ENCODE measurements around the gene CLEC16A.

Gene CLEC16A

DNA sequence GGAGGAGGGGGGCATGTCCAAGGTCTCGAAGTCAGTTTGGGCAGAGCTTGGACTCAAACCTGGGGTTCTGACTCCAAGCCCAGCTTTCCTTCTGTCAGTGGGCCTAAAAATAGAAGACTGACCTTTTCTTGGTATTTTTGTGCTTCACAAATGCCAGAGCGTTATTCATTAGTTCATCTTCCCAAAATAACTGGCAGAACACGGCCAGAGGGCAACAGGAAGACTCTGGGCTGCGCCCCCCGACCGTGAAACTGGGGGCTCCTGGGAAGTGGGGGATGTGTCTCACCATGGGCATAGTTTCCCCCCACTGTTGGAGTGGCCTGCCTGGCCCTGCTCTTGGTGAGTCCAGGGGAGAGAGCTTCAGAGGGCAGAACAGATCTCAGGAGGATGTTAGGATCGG lies 217.6 kb downstream of the CLEC16A start:
- no peak for DNase-seq (ENCODE audit: low spot score)

DNA sequence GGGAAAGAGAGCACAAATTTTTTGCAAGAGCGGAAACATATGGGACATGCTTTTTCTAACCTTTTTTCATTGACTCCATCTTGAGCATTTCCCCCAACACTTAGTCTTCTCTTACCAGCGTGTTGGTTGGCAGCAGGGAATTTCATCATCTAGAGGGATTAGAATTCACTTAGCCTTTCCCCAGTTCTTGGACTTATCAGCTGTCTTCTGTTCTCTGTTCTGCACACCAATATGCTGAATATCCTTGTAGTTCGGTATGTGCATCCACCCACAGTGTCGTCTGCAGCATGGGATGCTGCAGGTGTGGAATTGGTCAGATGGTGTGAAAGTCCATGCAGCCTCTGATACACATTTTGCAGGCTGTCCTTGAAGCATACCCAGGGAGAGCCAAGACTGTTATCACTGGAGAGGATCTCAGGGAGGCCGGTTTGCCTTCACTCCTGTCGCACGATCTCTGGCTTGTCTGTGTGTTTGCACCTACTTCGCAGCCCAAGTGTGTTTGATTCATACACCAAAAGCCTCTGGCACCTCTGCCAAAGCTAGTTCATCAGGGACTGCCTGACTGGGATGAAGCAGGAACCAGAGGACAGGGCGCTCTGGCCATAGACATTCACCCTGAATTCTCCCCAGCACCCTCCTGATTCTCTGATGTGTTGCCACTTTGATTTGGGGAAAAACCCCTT lies 218.4 kb downstream of the CLEC16A start:
- no peak for DNase-seq (ENCODE audit: low spot score)

DNA sequence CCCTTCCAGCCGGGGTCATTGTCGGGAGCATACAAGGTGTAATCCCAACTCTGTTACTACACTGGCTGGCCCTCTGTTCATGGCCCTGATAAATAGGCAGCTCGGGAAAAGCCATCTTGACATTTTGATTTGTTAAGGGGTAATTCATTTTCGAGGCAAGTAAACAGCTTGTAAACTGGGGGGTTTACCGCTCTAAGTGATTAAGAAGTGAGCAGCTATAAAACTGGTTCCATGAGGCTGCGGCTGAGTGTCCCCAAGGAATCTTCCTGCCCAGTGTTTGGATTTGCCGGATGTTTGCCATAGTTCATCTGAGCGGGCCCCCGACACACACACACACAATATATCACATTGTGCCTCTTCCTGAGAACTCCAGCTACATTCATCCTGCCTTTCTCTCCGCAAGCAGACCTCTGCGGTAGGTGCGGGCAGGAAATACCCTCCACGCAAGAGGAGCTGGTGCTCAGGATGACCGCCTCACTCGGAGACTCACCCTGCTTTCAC lies 219.4 kb downstream of the CLEC16A start:
- DNase-seq (ENCODE audit: low spot score) = no peak

DNA sequence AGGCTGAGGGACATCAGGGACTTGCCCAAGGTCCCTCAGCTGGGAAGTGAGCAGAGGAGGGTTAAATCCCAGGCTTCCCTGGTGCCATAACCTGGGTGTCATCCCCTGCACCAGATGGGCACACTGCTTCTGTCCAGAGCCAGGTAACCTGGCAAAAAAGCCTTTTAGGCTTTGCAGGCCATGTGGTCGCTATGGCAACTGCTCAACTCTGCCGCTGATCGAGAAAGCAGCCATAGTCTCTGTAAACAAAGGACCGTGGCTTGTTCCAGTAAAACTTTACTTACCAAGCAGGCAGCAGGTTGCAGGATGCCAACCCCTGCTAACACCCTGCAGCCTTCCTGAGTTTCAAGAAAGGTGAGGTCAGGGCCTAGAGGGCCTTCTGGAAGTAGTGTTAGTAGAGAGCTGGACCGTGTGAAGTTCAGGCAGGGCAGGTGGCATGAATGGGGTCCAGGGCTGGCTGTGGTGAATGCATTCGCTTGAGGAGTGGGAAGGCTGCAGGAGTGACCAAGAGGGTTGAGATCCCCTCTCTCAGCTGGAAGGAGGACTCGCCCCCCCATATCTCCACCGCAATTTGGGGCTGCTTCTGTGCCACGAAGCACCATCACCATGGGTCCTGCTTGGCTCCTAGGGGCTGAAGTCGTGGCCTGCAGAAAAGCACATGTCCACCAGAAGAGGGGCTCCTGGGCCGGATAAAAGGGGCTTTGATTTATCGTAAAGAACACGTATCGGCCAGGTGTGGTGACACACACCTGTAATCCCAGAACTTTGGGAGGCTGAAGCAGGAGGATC lies 220.3 kb downstream of the CLEC16A start:
- DNase-seq (ENCODE audit: low spot score) = no peak

DNA sequence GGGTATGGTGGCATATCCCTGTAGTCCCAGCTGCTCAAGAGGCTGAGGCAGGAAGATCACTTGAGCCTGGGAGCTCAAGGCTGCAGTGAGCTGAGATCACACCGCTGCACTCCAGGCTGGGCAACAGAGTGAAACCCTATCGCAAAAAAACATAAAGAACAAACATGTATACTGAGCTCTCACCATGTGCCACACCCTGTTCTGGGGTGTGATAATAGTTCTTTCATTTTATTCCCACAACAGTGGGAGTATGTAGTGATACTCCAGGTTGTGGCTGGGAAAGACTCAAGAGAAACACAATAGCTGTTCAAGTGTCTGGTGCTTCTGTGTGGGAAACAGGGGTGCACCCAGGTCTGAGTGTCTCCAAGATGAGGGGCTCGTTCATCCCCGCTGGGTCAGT lies 221.0 kb downstream of the CLEC16A start:
- no peak for DNase-seq (ENCODE audit: low spot score)

DNA sequence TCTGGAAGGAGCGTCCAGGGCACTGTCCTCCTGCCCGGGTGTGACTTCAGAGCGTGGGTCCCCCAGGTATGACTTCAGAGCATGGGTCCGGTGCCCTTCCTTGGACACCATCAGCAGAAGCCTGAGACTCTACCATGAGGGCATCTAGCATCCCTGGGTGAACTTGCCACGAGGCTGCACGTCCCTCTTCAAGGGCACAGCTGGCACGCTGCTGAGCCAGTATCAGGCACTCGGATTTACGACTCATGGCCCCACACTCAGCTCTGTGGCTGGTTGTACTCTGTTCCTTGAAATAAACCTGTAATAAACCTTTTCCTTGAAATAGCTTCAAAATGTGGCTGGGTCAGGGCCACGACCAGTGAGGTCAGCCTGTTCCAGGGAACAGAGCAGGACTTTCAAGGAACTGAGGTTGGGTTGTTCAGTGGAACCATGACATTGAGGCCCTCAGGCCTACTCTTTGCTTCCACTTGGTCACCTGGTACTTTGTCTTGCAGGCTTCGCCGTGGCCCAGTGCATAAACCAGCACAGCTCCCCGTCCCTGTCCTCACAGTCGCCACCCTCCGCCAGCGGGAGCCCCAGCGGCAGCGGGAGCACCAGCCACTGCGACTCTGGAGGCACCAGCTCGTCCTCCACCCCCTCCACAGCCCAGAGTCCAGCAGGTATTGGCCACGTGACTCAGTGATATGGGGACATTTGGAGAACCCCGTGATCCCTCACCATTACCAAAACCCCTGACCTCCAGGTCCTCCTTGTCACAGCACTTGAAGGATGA lies 221.7 kb downstream of the CLEC16A start:
- DNase-seq (ENCODE audit: low spot score) = no peak

DNA sequence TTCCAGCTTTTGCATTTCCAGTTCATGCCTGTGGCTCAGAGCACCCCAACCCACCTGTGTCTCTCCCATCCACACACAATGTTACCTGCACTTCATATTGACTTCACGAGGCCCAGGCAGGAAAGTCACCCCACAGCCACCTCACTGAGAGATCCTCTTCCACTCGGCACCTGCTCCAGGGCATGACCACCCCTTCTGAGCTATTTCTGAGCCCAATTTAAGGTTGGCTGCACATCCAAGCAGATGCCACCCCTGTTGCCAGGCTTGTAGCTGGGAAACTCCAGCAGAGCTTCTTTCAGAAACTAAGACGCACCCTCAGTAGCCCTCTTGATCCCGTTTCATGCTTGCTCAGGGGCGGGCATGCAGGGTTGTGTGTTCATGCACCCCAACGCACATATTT lies 223.2 kb downstream of the CLEC16A start:
- DNase-seq (ENCODE audit: low spot score) = no peak

DNA sequence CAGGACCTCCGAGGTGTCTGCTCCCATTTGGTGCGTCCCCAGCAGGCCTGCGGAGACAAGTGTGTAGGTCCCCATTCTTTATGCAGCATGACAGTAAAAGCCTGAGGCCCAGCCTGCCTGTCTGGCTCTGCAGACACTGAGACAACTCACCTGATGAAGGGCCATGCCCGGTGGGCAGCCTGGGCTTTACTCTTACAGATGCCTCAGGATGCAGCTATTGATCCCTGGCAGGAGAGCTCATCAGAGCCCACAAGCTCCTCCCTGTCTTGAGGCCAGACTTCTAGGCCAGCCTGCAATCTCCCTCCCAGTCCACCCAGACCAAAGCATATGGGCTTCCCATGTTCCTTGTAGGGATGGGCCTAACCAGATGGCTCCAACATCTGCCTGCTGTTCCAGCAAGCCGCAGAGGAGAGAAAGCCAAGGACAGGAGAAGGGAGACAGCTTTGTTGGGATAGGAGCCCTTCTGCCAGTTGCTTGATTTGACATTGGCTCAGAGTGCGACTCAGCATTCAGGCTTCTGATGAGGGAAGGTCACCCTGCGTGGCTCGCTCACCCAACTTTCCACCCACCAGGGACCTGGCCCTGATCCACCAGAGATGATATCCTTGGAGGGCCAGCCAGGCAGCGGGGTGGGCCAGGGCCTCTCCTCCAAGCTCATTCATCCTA lies 224.2 kb downstream of the CLEC16A start:
- DNase-seq (ENCODE audit: low spot score) = no peak

DNA sequence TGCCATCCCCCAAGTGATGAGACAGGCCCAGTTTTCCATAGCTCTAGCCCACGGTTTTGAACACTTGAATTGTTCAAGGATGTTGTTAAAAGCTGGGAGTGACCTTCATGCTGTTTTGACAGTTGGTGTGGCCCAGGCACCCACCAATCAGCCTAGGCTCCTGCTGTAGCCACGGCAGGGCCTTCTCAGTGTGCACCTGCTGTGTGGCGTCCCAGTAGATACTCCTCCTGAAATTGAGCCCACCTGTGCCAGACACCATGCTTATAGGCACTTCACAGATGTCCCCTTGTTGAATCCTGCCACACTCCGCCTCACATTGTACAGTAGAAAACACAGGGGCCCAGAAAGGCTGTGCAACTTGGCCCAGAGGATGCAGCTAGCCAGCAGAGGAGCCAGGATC lies 225.3 kb downstream of the CLEC16A start:
- no peak for DNase-seq (ENCODE audit: low spot score)

DNA sequence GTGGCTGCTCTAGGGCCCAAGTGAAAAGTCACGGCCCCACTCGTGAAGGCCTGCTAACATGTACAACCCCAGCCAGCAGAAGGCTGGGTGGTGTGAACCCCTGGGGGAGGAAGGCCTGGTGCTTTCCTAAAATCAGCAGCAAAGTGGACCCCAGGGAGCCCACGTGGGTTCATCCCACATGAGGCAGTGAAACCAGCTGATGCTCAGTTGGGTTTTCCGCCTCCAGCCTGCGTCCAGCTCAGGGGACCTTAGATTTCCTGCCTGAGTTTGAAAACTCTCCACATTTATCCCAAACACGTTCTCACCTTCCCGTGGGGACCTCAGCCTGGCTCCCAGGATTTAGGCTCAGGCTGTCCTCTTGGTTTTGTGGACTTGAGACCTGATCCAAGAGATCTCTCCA lies 225.8 kb downstream of the CLEC16A start:
- no peak for DNase-seq (ENCODE audit: low spot score)

DNA sequence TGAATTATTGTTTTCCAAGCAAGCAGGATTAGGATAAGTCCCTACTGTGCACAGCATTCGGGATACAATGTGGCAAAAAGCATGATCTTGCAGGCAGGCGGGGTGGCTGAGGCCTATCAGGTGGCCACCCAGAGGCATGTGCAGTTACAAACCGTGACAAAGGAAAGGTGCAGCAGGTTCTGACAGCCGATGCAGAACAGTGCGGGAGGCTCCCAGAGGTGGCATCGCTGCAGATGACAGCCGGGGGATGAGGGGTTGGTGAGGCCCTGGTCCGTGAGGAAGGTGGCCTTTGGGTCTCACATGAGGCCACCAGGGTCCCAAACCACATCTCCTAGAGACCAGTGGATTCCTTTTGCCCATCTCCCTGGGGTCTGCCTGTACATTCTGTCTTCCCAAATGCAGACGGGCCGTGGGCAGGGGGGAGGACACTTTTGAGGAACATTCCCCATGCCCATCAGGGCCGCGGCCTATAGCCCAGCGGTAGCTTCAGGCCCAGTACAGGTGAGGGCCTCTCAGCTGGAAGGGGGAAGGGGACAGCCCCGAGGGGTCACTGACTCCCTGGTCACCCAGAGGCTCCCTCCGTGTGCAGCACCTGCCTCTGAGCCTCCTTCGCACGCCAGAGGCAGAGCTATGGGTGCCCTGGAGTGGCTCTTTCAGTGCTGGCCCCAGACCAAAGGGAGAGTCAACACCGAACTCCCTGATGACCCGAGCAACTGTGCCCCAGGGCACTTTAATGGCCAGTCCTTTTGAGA lies 226.5 kb downstream of the CLEC16A start:
- DNase-seq (ENCODE audit: low spot score) = no peak

DNA sequence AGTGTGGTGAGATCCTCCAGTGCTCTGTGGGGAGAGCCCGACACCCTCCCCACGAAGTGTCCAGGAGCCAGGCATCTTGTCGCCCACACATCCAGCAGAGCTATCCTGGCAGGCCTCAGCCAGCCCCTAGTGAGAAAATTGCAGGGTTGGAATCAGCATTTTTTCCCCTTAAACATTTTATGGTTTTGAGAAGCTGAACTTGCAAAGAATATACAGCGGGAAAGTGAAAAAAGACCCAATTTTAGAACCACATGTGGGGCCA lies 227.0 kb downstream of the CLEC16A start:
- no peak for DNase-seq (ENCODE audit: low spot score)

DNA sequence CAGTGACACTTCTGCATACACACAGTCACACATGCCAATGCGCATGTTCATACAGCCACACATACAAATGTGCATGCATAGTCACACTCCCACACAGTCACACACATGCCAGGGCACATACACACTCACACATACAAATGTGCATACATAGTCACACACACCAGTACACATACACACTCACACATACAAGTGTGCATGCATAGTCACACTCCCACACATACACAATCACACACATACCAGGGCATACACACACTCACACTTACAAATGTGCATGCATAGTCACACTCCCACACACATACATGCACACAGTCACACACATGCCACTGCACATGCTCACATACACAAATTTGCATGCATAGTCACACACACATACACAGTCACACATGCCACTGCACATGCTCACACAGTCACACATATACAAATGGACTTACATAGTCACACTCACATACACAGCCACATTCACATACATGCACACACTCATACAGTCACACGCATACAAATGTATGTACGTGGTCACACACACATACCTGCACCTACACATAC lies 227.5 kb downstream of the CLEC16A start:
- DNase-seq (ENCODE audit: low spot score) = no peak

DNA sequence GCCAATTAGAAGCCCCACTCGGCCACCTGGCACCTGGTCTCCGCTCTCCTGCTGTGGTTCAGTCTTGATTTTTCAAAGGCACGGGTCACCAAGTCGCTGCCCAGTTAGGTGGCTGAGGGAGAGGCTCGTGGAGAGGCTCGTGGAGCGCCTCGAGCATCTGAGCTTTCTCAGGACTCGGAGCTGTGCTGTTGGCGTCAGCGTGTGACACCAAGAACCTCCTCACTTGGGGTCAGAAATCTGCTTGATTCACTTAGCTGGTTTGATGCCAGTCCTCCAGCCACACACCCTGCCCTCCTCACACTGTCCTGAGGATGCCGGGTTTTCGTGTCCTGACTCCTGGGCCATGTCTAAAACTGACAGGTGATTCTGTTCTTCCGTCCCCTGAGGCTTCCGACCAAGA lies 229.1 kb downstream of the CLEC16A start:
- no peak for DNase-seq (ENCODE audit: low spot score)

DNA sequence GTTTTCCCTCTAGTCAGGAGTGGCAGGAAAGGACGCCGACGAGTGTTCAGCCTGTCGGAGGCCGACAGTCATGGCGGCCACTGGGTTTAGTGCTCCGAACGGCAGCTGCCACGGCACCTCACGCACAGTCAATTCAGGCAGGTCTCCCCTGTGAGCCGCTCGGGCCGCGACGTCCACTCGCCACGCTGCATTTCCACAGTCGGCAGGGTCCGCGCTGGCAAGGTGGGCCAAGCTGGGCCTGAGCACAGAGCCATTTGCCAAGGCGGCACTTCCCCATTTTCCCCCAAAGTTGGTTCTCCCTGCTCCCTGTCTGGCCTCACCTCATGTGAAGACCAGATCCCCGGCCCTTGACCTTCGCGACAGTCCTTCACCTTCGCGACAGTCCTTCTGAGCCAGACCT lies 229.8 kb downstream of the CLEC16A start:
- DNase-seq (ENCODE audit: low spot score) = no peak

DNA sequence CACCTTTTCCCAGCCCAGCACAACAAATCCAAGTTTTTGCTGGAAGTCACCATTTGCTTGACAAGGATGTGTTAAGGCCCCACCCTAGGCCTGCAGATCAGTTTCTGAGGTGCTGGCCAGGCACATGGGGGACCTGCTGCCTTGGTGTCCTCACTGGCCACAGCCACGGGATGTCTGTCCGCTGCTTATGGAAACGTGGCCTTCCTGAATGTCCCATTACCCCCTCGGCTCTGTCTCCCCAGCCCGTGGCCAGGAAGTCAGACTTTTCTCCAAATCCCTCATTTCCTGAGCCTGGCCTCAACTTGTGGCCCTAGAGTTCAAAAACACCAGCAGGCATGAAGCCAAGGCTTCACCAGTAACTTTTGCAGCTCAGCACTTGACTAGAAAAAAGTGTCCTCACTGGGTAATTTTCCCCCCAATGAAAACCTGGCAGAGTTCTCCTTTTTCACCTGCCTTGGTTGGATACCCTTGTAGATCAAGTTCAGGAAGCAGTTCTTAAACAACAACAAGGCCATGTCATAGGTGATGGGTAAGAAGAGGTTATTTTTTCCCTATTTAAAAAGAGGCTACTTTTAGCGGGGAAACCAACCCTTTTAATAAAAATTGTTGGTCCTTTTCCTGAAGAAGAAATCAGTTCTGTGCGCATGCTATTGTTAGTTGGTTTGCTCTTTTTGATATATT lies 230.9 kb downstream of the CLEC16A start:
- no peak for DNase-seq (ENCODE audit: low spot score)

DNA sequence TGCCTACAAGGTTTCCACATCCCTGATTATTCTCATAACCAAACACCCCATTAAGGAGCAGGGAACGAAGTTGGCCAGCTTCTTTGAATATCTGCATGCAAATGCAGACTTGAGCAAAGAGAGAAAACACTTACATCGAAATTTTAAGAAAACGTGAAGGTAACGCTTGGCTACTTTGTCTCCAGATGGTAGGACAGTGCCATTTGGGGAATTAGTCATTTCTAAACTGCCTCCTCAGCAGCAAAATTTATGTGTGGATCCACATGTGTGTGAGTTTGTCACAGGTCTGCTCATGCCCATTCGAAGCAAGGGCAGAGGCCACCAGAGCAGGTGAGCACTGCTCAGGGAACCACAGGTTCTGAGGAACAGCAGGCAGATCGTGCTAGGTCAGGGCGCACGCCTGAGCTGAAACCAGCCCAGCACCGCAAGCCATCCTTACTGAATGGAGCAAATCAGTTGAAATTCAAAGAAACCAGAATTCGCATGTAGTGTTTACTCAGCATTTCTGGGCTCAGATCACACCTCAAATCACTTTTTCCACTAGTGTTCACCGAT lies 231.5 kb downstream of the CLEC16A start:
- no peak for DNase-seq (ENCODE audit: low spot score)

DNA sequence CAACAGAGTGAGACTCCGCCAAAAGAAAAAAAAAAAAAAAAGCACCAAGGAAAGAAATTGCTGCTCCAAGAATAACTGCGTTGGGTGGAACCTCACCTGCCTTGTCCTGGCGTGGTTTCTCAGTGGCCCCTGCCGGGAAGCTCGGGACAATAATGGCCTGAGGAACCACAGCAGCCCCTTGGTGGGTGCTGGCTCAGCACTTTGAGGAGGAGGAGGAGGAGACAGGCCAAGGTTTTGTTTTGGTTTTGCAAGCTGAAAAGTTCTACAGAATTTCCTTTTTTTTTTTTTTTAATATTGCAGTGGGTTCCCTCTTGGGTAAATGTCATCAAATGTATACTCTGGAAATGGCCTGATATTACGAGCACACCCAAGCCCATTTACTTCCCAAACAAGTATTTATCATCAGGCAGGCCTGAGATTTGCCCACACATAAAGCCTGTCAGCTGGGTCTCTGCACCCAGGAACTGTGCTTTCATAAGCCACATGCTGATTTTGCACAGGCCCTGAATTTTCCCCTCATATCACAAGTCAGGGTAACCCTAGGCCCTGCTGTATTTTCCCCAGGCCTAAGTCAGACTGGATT lies 233.3 kb downstream of the CLEC16A start:
- no peak for DNase-seq (ENCODE audit: low spot score)

DNA sequence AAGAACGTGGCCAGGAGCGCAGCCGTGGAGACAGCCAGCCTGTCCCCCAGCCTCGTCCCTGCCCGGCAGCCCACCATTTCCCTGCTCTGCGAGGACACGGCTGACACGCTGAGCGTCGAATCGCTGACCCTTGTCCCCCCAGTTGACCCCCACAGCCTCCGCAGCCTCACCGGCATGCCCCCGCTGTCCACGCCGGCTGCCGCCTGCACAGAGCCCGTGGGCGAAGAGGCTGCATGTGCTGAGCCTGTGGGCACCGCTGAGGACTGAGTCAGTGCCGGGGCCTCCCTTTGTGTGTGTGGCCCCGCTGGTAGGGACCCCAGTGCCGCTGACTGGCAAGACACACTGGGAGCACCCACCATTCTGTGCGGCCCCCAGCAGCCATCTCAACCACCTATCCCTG lies 234.1 kb downstream of the CLEC16A start:
- DNase-seq (ENCODE audit: low spot score) = no peak

DNA sequence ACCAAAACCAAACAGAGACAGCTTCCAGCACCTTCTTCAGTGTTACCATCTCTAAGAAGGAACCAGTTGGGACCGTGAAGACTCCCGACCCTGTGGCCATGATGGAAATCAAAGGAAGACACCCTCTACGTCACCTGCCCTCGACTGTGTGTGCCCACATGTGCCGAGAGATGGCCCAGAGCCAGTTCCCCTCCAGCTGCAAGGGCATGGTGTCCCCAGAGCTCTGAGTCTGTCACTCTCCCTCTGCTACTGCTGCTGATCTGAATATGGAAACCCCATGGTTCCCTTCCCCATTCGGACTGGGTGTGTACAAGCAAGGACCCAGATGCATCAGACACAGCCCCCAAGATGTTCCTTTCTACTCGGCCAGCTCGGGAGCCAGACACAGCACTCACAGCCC lies 235.2 kb downstream of the CLEC16A start:
- no peak for DNase-seq (ENCODE audit: low spot score)

Measured in LoVo (cell line).